ENCODE measurements around the gene CCDC6.
"Not testable (repeated sequence)": the region's sequence is repeated elsewhere in the genome, so short reads cannot be mapped to it uniquely, and the experiment has no call there.

The CCDC6 gene

GRCh38 chr10:59880971-59881510 is 25.3 kb downstream of the CCDC6 start:
- DNase-seq (ENCODE audit: low read depth in 2 of 2) = peak in 1 of 2 donors; percentile 14

- DNase-seq (ENCODE audit: low read depth in 2 of 2) = no peak
These were observed 26.2 kb downstream of the CCDC6 start for GRCh38 chr10:59880019-59880717.

GRCh38 chr10:59879363-59879913 is 26.9 kb downstream of the CCDC6 start:
- no peak for DNase-seq (ENCODE audit: low read depth in 2 of 2)

- DNase-seq (ENCODE audit: low read depth in 2 of 2) = no peak
These were observed 27.4 kb downstream of the CCDC6 start for GRCh38 chr10:59878915-59879314.

- no peak for DNase-seq (ENCODE audit: low read depth in 2 of 2)
These were observed 28.1 kb downstream of the CCDC6 start for GRCh38 chr10:59878289-59878688.

DNA sequence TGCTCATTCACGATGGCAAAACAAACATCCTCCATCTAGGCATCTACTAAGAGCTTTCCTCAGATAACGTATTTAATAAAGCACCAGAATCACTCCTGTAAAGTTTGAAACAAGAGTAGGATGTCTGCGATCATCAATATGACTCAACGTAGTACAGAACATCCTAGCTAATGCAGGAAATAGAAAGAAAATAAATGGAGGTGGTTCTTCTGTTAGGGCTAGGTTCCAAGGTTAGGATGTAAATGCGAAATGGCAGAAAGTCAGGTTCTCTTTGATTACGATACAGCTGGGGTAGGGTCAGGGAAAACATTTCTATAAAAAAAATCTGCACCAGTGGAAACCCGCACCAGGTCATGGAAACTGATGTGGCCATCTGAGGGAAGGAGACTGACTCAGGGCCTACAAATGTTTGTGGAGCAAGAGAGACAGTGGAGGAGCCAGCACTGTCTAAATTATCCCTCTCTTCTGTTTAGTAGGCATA is 29.1 kb downstream of the CCDC6 start:
- DNase-seq (ENCODE audit: low read depth in 2 of 2) = no peak

DNA sequence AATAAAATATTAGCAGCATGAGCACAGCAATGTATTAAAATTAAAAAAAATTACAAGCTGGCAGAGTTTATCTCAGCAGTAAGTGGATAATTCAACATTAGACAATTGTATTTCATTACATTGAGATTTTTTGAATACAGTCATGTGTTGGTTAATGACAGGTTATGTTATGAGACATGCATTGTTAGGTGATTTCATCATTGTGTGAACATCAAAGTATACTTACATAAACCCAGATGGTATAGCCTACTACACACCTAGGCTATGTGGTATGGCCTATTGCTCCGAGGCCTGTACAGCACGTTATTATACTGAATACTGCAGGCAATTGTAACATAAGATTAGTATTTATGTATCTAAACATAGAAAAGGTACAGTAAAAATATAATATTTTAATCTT is 29.7 kb downstream of the CCDC6 start:
- DNase-seq (ENCODE audit: low read depth in 2 of 2) = no peak

DNA sequence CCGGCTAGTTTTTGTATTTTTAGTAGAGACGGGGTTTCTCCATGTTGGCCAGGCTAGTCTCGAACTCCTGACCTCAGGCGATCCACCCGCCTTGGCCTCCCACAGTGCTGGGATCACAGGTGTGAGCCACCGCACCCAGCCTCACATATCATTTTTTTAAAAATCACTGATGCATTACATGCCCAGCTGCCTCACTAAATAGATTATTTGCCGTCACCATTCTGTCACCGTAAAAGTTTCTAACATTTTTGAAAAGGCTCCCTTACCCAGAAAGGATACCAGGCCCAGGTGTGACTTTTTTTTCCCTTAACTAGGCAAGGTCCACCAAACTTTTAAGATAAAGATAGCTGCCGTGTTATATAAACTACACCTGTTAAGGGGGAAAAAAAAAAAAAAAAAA is 30.1 kb downstream of the CCDC6 start:
- not testable (repeated sequence) for DNase-seq (ENCODE audit: low read depth in 2 of 2)

DNA sequence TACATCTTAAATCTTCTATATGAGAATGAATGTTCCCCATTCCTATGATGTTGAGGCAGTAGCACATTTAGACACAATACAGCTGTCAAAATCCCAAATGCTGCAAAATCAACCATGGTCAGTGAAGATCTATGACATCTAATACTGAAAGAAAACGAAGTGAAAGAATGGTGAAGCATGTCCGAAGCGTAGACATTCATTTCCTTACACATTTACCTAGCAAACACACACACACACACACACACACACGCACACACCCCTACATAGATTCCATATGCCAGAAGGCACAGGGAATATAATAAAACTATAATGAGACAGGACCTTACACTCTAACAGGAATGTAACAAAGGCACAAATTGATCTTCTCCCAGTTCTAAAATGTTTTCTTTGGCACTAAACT is 32.5 kb downstream of the CCDC6 start:
- DNase-seq (ENCODE audit: low read depth in 2 of 2) = no peak

GRCh38 chr10:59872892-59873463 is 33.4 kb downstream of the CCDC6 start:
- no peak for DNase-seq (ENCODE audit: low read depth in 2 of 2)

DNA sequence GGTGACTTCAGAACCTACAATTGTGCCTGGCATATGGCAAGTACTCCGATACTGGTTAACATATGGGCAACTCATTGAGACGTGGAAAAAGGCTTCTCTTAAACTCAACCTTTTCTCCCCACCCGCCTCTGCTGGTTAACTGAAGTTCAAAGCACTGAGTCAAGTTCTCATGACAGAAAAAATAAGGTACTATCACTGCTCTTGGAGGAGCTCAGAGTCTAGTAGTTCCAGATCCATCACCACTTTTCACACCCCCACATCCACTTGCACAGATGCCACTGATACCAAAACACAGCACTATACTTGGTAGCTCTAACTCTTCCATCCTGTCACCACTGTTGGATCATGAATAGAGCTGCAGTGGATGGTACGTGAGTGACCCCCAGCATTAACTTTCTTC is 36.2 kb downstream of the CCDC6 start:
- DNase-seq (ENCODE audit: low read depth in 2 of 2) = no peak

DNA sequence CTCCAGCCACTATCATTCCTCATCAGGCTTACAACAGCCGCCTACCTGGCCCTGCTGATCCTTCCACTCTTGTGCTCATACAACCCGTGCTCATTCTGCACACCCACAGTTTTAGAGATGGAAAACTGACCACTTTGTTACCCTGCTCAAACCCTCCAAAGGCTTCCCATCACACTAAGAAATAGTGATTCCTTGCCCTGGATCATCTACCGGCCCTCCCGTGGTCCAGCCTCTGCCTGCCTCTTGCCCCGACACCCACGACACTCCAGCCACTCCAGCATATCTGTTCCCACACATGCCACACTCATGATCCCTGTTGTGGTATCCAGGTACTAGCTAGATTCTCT is 36.8 kb downstream of the CCDC6 start:
- DNase-seq (ENCODE audit: low read depth in 2 of 2) = no peak

DNA sequence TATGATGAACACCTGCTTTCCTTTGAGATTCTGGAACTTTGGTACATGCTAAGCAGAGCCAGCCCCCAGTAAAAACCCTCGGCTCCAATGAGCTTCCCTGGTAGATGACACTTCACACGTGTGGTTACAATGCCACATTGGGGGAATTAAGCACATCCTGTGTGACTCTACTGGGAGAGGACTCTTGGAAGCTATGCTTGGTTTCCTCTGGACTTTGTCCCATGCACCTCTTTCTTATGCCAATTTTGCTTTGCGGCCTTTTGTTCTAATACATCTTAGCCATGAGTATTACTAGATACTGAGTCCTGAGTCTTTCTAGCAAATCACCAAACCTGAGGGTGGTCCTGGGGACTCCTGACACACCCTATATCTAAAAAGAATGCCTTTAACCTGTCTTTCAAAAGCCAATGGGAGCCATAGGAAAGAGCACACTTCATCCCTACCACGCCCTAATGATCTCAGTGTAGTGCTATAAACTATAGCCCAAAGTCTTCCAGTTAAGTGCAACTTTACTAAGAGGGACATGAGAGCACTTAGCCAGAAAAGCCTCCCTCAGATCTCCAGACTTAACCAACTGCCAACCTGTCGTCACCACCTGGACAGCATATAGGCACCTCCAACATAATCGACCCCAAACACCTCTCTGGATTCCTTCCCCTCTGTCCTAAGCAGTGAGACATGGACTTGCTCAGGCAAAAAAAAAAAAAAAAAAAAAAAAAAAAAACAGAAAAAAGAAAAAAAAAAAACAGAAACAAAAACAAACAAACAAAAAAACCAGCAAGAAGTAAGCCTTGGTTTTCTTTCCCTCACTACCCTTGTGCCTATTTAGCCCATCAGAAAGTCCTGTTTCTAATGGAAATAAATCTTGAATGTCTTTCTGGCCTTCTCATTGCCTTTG is 37.4 kb downstream of the CCDC6 start:
- DNase-seq (ENCODE audit: low read depth in 2 of 2) = no peak

GRCh38 chr10:59867590-59867989 is 38.8 kb downstream of the CCDC6 start:
- no peak for DNase-seq (ENCODE audit: low read depth in 2 of 2)

DNA sequence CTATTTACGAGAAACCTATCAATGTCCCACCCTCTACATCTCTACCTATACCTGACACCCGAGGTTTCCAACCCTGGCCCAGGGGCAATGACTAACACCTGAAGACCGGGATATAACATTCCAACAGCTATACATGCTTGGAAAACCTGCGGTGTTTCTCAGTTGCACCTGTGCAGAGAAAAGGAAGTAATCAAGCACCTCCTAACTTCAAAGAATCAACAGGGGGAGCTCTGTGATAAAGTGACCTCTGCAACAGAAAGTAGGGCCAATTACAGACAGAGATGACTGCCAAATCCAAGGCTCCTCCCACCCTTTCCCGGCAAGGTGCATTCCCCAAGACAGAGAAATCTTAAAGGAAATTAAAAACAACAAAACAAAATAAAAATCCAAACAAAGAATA is 41.3 kb downstream of the CCDC6 start:
- DNase-seq (ENCODE audit: low read depth in 2 of 2) = no peak

GRCh38 chr10:59864141-59864962 is 42.0 kb downstream of the CCDC6 start:
- DNase-seq (ENCODE audit: low read depth in 2 of 2) = no peak

DNA sequence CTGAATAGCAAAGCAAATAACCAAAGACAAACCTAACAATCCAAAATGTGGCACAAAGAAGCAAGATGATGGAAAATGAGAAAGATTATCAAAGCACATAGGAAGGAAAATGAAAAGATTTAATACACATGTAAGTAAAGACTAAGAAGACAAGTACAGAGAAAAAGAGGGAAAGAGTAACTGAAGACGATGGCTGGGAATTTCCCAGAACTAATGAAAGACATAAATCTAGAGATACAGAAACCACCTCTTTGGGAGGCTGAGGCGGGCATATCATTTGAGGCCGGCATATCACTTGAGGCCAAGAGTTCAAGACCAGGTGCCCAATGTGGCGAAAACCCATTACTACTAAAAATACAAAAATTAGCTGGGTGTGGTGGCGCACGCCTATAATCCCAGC is 46.8 kb downstream of the CCDC6 start:
- DNase-seq (ENCODE audit: low read depth in 2 of 2) = no peak

DNA sequence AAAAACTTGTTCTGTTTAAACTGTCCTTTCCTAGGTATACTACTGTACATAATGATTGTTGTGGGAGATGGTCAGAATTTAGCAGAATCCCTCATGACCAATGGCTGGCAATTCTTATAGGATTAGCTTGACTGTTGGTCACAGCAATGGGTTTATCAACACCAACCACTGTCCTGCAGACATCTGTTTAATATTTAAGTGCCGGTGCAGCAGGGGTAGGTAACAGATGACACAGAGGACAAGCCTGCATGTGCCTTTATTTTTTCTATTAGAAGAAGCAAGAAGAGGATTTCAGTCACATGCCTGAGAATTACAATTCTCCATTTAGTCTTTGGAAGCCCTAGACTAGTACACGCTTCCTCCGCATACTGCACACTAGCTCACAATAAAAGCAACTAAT is 48.4 kb downstream of the CCDC6 start:
- DNase-seq (ENCODE audit: low read depth in 2 of 2) = no peak

- DNase-seq (ENCODE audit: low read depth in 2 of 2) = no peak
These were observed 49.3 kb downstream of the CCDC6 start for GRCh38 chr10:59857049-59857448.

- DNase-seq (ENCODE audit: low read depth in 2 of 2) = no peak
These were observed 50.3 kb downstream of the CCDC6 start for GRCh38 chr10:59856104-59856503.

DNA sequence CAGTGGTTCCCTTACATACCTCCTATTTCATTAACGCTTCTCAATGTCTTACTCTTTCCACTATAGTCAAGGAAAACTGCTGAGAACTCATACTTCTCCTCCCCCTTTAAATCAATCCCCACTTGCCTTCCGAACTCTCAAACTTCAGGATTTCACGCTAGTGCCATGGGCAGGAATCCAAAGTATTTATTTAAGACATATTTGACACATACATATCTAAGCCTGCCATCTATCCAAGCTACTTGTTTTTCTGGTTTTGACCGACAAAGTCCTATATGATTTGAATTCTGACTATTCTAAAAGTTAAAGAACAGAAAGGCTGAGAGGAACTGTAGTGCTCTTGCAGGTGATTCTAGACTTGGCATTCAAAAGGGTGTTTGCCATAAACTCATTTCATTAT is 51.8 kb downstream of the CCDC6 start:
- no peak for DNase-seq (ENCODE audit: low read depth in 2 of 2)

Data from activated CD8-positive, alpha-beta memory T cell treated with anti-CD3 and anti-CD28 coated beads for 4 hours (primary cell).